NCI-H69 (cell line): ENCODE measurements around the gene ROCK2.
A peak's percentile ranks its signal among the peaks of the same experiment; 100 is the strongest.

ENCODE experiments used
- DNase-seq: peaks from one replicate; lab custom pipeline; 2025; lab: John Stamatoyannopoulos, UW

ROCK2 gene

DNA sequence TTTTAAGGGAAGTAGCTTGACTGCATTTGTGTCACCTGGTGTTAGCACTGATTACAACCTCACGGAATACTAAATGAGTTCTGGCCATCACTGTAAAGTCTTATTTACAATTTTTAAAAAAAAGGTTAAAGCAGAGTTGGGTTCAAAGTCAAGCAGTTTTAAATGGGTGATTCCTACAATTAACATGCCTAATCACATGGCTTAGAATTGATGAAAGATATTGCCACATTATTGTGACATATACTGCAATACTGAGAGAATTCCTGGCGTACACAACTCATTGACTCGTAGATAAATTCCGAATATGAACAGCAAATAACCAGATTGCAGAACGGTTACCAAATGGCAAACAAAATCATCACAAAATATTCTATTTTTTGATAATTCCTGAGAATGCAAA lies 34.2 kb downstream of the ROCK2 start:
- DNase-seq: no peak

- DNase-seq: no peak
Observed at GRCh38 chr2:11309706-11310105, 34.7 kb downstream of the ROCK2 start.

DNA sequence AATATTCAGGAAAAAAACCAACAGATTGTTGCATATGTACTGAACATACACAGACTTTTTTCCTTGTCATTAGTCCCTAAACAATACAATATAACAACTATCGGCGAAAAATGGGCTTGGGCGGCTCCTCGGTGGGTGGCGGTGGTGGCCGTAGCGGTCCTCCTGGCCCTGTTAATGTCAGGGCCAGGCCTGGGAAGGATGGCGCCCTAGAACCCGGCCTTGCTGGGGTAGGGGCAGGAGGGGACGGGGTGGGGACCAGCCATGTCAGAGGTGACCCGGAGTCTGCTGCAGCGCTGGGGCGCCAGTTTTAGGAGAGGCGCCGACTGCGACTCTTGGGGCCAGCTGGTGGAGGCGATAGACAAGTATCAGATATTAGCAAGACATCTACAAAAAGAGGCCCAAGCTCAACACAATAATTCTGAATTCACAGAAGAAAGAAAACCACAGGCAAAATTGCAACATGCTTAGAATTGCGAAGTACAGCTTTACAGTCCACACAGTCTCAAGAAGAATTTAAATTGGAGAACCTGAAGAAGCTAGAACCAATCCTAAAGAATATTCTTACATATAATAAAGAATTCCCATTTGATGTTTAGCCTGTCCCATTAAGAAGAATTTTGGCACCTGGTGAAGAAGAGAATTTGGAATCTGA lies 36.5 kb downstream of the ROCK2 start:
- no peak for DNase-seq

GRCh38 chr2:11305958-11306357 lies 38.5 kb downstream of the ROCK2 start:
- DNase-seq: no peak

DNA sequence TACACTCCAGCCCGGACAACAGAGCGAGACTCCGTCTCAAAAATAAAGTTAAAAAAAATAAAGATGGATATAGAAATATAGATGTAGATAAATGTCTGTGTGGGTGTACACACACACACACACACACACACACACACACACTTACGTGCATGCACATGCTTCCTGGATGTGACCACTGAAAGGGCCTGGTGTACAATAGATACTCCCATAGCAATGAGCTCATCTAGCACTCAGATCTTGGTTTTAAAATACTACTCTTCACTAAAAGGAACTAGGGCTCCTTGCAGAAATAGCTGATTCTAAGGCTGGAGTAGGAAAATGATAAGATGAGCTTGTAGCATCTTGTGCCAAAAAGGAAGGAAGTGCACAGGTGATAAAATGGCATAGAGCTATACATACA lies 39.1 kb downstream of the ROCK2 start:
- no peak for DNase-seq

GRCh38 chr2:11304476-11304875 lies 40.0 kb downstream of the ROCK2 start:
- DNase-seq: no peak

GRCh38 chr2:11303290-11304013 lies 41.0 kb downstream of the ROCK2 start:
- DNase-seq: no peak

- DNase-seq: no peak
Observed at GRCh38 chr2:11299439-11299838, 45.0 kb downstream of the ROCK2 start.

DNA sequence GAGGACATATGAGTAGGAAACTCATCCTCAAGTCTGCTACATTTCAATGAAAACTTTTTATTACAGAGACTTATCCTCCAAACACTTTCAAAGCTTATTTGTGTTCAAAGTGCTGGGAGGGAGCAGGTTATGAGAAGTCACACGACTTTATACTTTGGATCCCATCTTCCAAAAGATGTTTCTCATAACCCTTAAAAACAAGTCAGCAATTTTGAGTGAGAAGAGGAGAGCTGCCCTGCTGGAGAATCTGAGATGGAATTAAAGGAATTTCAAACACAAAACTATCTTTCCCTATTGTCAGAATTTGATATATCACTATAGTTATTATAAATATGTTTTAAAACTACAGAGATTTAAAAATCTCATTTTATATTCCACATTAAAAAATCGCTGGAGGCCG lies 45.8 kb downstream of the ROCK2 start:
- no peak for DNase-seq

GRCh38 chr2:11296401-11296800 lies 48.0 kb downstream of the ROCK2 start:
- no peak for DNase-seq

- DNase-seq: peak; percentile 3
Observed at GRCh38 chr2:11292464-11293255, 51.8 kb downstream of the ROCK2 start.

GRCh38 chr2:11290713-11291112 lies 53.7 kb downstream of the ROCK2 start:
- no peak for DNase-seq

DNA sequence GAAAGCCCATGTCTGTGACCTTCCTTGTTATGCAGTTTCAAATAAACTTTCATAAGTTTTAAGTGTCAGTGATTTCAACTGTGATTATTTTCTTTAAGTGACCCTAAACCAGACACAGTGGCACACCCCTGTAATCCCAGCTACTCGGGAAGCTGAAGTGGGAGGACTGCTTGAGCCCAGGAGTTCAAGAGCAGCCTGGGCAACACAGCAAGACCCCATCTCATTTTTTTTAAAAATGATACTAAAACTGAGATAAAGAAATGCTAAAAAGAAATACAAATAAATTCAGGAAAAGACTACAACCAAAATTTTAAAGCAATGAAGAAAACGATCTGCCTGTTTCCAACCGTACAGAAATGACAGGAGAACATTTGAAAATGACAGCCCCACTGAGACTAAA lies 54.2 kb downstream of the ROCK2 start:
- DNase-seq: no peak

DNA sequence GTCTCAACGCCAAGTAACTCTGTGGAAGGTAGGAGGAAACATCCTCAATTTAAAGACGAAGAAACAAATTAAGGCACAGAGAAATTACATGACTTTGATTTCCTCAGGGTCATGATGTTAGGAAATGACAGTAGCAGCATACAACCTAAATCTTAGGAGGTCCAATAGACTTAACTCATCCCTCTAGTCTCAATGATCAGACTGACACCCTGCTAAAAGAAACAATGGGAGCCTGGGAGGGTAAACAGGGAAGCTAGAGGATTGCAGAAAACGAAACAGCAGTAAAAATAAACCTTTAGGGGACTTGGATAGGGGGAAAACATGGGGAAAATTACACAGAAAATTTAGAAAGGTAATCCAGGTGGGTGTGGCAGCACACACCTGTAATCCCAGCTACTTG lies 56.0 kb downstream of the ROCK2 start:
- no peak for DNase-seq

- DNase-seq: no peak
Observed at GRCh38 chr2:11286749-11287148, 57.7 kb downstream of the ROCK2 start.

DNA sequence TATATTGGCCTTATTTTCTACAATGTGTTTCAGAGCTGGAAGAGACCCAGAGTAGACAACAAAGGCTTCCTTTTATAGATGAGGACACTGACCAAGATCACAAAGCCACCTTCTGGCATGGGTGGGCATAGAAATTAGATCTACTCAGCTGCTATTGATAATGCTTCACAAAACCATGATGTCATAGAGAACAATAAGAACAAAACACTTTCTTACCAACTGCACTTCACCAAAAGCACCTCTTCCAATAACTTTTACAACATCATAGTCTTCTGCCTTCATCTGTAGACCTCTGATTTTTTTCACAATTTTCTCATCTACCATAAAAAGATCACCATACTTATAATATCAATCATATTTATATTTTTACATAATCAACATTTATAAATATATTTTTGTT lies 58.1 kb downstream of the ROCK2 start:
- DNase-seq: no peak

DNA sequence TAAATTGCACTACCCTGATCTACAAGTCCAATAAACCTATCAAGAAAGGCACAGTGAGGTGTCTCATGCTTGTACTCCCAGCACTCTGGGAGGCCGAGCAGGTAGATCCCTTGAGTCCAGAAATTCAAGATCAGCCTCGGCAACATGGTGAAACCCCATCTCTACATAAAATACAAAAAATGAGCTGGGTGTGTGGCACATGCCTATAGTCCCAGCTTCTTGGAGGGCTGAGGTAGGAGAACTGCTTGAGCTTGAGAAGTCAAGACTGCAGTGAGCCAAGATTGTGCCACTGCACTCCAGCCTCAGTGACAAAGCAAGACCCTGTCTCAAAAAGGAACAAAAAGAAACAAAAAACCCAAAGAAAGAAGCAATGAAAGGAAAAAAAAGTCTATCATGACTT lies 58.9 kb downstream of the ROCK2 start:
- no peak for DNase-seq

DNA sequence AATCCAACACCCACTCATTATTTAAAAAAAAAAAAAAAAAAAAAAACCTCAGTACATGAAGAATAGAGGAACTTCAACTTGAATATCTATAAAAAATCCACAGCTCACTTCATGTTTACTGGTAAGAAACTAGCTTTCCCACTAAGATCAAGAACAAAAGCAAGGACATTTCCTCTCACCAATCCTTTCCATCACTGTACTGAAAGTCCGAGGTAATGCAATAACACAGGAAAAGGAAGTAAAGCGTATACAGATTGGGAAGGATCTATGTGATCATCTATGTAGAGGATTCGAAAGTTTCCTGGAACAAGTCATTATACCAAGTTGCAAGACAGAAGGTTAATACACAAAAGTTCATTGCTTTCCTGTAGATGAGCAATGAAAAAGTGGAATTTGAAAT lies 63.2 kb downstream of the ROCK2 start:
- no peak for DNase-seq

DNA sequence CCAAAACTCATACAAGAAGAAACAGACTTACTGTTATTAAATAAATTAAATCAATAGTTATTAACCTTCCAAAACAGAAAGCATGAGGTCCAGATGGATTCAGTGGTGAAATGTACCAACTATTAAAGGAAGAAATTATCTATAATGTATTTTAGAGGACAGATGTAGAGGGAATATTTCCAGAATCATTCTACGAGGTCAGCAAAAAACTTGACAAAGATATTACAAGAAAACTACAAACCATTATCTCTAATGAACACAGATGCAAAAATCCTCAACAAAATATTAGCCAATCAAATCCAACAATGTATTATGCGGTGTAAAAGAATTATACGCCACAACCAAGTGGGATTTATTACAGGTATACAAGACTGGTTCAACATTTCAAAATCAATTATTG lies 63.7 kb downstream of the ROCK2 start:
- DNase-seq: no peak

- DNase-seq: no peak
Observed at GRCh38 chr2:11279398-11279797, 65.0 kb downstream of the ROCK2 start.

GRCh38 chr2:11278219-11278618 lies 66.2 kb downstream of the ROCK2 start:
- DNase-seq: no peak

DNA sequence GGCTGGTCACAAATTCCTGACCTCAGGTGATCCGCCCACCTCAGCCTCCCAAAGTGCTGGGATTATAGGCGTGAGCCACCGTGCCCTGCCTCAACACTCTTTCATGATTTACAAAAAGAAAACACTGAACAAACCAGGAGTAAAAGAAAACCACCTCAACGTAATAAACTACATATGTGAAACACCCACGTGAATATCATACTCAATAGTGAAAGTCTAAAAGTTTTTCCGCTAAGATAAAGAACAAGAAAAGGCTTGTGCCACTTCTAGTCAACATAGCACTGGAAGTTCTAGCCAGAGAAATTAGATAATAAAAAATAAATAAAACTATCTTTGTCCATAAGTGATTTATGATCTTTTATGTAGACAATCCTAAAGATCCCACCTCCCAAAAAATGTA lies 68.5 kb downstream of the ROCK2 start:
- DNase-seq: no peak

DNA sequence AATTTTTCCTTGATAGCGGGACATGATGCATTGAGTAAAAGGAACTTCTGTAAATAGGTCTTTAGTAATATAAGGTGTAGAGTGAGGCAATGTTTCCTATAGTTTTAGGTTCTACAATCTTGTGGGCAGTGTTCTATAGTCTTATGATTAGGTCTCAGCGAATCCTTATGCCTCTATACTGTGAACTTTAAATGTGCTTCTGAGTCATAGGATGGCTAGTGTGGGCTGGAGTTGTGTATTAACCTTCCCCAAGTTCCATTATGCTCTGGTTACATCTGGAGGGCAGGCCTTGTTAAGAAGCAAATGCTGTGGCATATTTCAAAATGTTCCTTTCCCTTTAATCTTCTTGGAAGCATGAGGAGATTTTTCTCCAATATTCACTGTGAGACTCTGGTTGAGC lies 73.5 kb downstream of the ROCK2 start:
- no peak for DNase-seq
